HG03025 (cell line): Measurements from ENCODE around the gene ZNF329.
"Not testable (repeated sequence)": the region's sequence is repeated elsewhere in the genome, so short reads cannot be mapped to it uniquely, and the experiment has no call there.

Experiments used
- ATAC-seq: cut with Tn5 transposase; IDR thresholded peaks from one replicate; pipeline ENCODE4 v1.9.1; 2021; ENCODE audit warnings: mild to moderate bottlenecking, moderate library complexity; ENCODE audit not compliant: unreplicated experiment, low FRiP score

Gene ZNF329

GRCh38 chr19:58150328-58150921 is at the start of gene ZNF329:
Gene ZNF329, minus strand, starts transcription at chr19:58150789. Its CDS starts 21,286 bp downstream, at chr19:58129503.
- ATAC-seq, result peak; percentile 62

- no peak for ATAC-seq
These were observed 46.5 kb upstream of the ZNF329 start for GRCh38 chr19:58196901-58197616.

GRCh38 chr19:58183817-58184215 is 33.2 kb upstream of the ZNF329 start:
- ATAC-seq, result no peak

GRCh38 chr19:58182989-58183816 is 32.6 kb upstream of the ZNF329 start, which contains the start of gene ZNF274:
Gene ZNF274, plus strand, starts transcription at chr19:58183061. Its CDS starts 905 bp downstream, at chr19:58183966.
- peak; percentile 86 for ATAC-seq

- no peak for ATAC-seq
These were observed 32.0 kb upstream of the ZNF329 start for GRCh38 chr19:58182577-58182988.

- no peak for ATAC-seq
These were observed 31.4 kb upstream of the ZNF329 start for GRCh38 chr19:58181902-58182576.

- no peak for ATAC-seq
These were observed 20.3 kb upstream of the ZNF329 start for GRCh38 chr19:58170860-58171259.

- no peak for ATAC-seq
These were observed 16.2 kb upstream of the ZNF329 start for GRCh38 chr19:58166708-58167280.

- no peak for ATAC-seq
These were observed 15.7 kb upstream of the ZNF329 start for GRCh38 chr19:58166268-58166667.

GRCh38 chr19:58157045-58157728 is 6.6 kb upstream of the ZNF329 start:
- ATAC-seq, result no peak

GRCh38 chr19:58154679-58155648 is 4.4 kb upstream of the ZNF329 start:
- peak; percentile 58 for ATAC-seq

- no peak for ATAC-seq
These were observed 3.7 kb upstream of the ZNF329 start for GRCh38 chr19:58154287-58154678.

GRCh38 chr19:58153386-58153785 is 2.8 kb upstream of the ZNF329 start:
- ATAC-seq, result no peak

GRCh38 chr19:58147475-58147874 is 3.1 kb downstream of the ZNF329 start:
- not testable (repeated sequence) for ATAC-seq

GRCh38 chr19:58145849-58146248 is 4.7 kb downstream of the ZNF329 start:
- ATAC-seq, result no peak

- no peak for ATAC-seq
These were observed 16.3 kb downstream of the ZNF329 start for GRCh38 chr19:58134244-58134643.

GRCh38 chr19:58129284-58129683 is 21.3 kb downstream of the ZNF329 start:
- no peak for ATAC-seq

GRCh38 chr19:58128041-58128685 is 22.4 kb downstream of the ZNF329 start:
- no peak for ATAC-seq
